Measurements from ENCODE around the gene MRPL11.

MRPL11 gene

DNA sequence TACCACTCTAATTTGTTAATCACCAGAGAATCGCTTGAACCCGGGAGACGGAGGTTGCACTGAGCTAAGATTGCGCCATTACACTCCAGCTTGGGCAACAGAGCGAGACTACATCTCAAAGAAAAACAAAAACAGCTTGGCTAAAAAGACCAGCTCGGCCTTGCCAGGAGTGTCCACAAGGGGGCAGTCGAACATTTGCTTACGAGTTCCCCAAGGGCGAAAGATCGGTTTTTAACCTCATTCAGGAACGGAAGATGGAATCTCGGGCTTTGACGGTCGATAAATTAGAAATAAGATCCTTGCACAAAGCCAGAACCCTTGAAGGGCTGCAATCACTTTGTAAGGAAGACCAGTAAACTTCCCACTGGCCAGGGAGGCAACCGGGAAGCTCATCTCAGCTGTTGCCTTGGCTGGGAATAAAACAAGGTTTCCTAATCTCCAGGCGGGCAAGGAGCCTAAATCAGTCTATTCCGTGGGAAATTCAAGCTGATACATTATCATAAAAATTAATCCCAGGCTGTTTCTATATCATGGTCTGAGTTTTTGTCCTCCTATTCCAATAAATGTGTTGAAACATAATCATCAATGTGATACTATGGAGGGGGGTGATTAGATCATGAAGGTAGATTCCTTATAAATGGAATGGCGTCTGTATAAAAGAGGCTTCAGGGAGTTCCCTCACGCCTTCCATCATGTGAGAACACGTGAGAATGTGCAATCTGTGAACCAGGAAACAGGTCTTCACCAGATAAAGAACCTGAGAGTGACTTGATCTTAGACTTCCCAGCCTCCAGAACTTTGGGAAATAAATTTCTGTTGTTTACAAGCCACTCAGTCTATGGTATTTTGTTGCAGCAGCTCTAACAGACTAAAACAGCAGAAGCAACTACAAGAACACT is 52.2 kb downstream of the MRPL11 start:
- DNase-seq: peak; percentile 61 to 82 (median 75)
